Colonic mucosa (tissue), 4 donors: ENCODE measurements around the gene PCDHGA10. TPM values are rescaled to one million over a fixed set of nuclear protein-coding genes. Genes with fewer than 3 reads are reported as not detected.

Experiments
- DNase-seq: peaks from one replicate; pipeline ENCODE4 v3.0.0-alpha.2; 2020
- H3K27ac ChIP-seq: fragments of 200-600 bp; one replicate; pipeline ENCODE4 v1.8.0; 2021
- H3K27me3 ChIP-seq: fragments of 200-600 bp; one replicate; pipeline ENCODE4 v1.8.0; 2021
- H3K36me3 ChIP-seq: fragments of 200-600 bp; one replicate; pipeline ENCODE4 v1.8.0; 2021
- H3K4me1 ChIP-seq: fragments of 200-600 bp; one replicate; pipeline ENCODE4 v1.8.0; 2021; ENCODE audit warnings: mild to moderate bottlenecking
- H3K4me3 ChIP-seq: fragments of 200-600 bp; one replicate; pipeline ENCODE4 v1.8.0; 2021
- H3K9ac ChIP-seq, 2 donors: one replicate each; pipeline ENCODE4 v1.7.0; 2013; ENCODE audit warnings: control low read depth in 2 of 2, low read depth in 2 of 2, low read length in 2 of 2
- H3K9me3 ChIP-seq: fragments of 200-600 bp; one replicate; pipeline ENCODE4 v1.8.0; 2021
- intact Hi-C: fragments of 100-400 bp; cut with DNase I; formaldehyde crosslinking; loops from one replicate; pipeline ENCODE4 v1.14.1; 2022
- total RNA-seq, 2 donors: library from RNA; stranded (reverse); fragmentation: NEBNext Ultra II Directional in 1 of 2; extraction: Animal tissue kit (Norgen Biotek cat#: 25700) in 1 of 2; gene quantifications; one replicate each; pipeline ENCODE4 v1.2.1, GENCODE V29; 2021
- TF ChIP-seq, protein P1 (sequence below): fragments of 200-600 bp; IDR thresholded peaks from one replicate; pipeline ENCODE4 v1.8.0; 2022; ENCODE audit warnings: antibody characterized with exemption, mild to moderate bottlenecking
- donor health status: healthy.
- donor health status: DM: no; HTN: no; CAD: no.
- donor health status: DM: no; HTN: no; CAD: no.

PCDHGA10 gene
- total RNA-seq = 1 to 10 TPM; 2.7 to 4.7 TPM

DNA sequence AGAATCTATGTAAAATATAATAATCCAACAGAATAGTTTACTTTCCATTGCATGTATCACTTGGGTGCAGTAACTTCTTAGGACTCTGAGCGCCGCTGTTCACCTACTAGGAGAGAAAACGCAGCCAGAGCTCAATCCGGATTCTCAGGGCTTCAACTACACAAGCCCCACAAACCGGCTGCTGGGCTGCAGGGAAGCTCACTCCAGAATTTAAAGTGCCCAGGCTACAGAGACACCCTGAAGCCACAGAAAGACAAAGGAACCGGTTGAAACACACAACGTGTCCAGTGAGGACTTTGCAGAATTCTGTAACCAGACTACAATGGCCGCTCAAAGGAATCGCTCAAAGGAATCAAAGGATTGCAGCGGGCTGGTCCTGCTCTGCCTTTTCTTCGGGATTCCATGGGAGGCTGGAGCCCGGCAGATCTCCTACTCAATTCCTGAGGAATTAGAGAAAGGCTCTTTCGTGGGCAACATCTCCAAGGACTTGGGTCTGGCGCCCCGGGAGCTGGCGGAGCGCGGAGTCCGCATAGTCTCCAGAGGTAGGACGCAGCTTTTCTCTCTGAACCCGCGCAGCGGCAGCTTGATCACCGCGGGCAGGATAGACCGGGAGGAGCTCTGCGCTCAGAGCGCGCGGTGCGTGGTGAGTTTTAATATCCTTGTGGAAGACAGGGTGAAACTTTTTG is at the start of gene PCDHGA10:
TSS of gene PCDHGA10 (plus strand) at position 134 of the 686 bp plus-strand sequence. CDS start at position 323, 189 bp downstream.
- TF ChIP-seq, protein P1, sequence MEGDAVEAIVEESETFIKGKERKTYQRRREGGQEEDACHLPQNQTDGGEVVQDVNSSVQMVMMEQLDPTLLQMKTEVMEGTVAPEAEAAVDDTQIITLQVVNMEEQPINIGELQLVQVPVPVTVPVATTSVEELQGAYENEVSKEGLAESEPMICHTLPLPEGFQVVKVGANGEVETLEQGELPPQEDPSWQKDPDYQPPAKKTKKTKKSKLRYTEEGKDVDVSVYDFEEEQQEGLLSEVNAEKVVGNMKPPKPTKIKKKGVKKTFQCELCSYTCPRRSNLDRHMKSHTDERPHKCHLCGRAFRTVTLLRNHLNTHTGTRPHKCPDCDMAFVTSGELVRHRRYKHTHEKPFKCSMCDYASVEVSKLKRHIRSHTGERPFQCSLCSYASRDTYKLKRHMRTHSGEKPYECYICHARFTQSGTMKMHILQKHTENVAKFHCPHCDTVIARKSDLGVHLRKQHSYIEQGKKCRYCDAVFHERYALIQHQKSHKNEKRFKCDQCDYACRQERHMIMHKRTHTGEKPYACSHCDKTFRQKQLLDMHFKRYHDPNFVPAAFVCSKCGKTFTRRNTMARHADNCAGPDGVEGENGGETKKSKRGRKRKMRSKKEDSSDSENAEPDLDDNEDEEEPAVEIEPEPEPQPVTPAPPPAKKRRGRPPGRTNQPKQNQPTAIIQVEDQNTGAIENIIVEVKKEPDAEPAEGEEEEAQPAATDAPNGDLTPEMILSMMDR = peak; percentile 26
- Histone ChIP-seq H3K9me3 (peaks cover 9% of the 10 kb centered on the region), H3K4me1 (no peaks in the 10 kb centered on the region), H3K27me3 (no peaks in the 10 kb centered on the region), H3K27ac (no peak within 1 kb of the TSS), H3K9ac (peak within 1 kb of the TSS in 1 of 2 donors; percentile 26), H3K4me3 (peak within 1 kb of the TSS; percentile 28), H3K36me3 (no peaks in the 10 kb centered on the region)
- intact Hi-C loops = loop anchor here (10.0 kb wide), 2 partner anchors 112 to 152 kb away; no protein-coding TSS in a partner anchor
- peak; percentile 67 for DNase-seq

DNA sequence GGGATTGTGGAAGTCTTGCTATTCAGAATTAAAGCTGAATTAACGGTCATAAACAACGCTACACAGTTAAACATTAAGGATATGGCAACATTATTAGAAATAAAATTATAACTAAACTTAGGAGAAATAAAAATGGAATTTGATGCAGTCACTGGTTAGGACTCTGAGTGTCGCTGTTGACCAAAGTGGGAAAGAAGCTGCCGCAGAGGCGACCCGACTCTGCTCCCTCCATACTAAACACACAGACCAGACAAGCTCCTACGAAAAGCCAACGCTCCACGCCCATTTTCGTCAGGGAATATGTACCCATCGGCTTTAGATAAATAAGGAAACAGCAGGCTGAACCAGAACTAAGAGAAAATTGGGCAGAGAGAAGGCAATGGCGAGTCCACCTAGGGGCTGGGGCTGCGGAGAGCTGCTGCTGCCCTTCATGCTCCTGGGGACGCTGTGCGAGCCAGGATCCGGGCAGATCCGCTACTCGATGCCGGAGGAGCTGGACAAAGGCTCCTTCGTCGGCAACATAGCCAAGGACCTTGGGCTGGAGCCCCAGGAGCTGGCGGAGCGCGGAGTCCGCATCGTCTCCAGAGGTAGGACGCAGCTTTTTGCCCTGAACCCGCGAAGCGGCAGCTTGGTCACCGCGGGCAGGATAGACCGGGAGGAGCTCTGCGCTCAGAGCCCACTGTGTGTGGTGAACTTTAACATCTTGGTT is 48.7 kb upstream of the PCDHGA10 start, which contains the start of gene PCDHGA5:
TSS of gene PCDHGA5 (plus strand) at position 211 of the 709 bp plus-strand sequence. CDS start at position 380, 169 bp downstream.
- Histone ChIP-seq H3K9me3 (no peaks in the 10 kb centered on the region), H3K9ac (no peak within 1 kb of the TSS), H3K27me3 (no peaks in the 10 kb centered on the region), H3K27ac (no peak within 1 kb of the TSS), H3K36me3 (no peaks in the 10 kb centered on the region), H3K4me3 (no peak within 1 kb of the TSS), H3K4me1 (no peaks in the 10 kb centered on the region)
- intact Hi-C loops = no loop called here
- no peak for DNase-seq
- TF ChIP-seq, protein P1 = no peak

DNA sequence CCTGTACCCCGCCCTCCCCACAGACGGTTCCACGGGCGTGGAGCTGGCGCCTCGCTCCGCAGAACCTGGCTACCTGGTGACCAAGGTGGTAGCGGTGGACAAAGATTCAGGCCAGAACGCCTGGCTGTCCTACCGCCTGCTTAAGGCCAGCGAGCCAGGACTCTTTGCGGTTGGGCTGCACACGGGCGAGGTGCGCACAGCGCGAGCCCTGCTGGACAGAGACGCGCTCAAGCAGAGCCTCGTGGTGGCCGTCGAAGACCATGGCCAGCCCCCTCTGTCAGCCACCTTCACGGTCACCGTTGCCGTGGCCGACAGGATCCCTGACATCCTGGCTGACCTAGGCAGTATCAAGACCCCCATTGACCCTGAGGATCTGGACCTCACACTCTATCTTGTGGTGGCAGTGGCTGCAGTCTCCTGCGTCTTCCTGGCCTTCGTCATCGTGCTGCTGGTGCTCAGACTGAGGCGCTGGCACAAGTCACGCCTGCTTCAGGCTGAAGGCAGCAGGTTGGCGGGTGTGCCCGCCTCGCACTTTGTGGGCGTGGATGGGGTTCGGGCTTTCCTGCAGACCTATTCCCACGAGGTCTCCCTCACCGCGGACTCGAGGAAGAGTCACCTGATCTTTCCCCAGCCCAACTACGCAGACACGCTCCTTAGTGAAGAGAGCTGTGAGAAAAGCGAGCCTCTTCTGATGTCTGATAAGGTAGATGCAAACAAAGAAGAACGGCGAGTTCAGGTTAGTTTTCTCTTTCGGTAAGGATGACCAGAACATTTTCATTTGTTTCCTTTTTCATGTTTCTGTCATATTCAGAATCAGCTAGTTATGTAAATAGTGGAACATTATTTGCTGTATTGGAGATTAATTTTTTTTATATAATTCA is 46.5 kb upstream of the PCDHGA10 start:
- H3K27me3 ChIP-seq = no peaks in the 10 kb centered on the region
- no peak for DNase-seq
- intact Hi-C loops = no loop called here
- TF ChIP-seq, protein P1 = no peak
- H3K4me1 ChIP-seq = no peaks in the 10 kb centered on the region
- no peak overlapping the region for H3K27ac ChIP-seq
- no peaks in the 10 kb centered on the region for H3K36me3 ChIP-seq
- no peak overlapping the region for H3K4me3 ChIP-seq
- no peaks in the 10 kb centered on the region for H3K9me3 ChIP-seq
- H3K9ac ChIP-seq = no peak overlapping the region

DNA sequence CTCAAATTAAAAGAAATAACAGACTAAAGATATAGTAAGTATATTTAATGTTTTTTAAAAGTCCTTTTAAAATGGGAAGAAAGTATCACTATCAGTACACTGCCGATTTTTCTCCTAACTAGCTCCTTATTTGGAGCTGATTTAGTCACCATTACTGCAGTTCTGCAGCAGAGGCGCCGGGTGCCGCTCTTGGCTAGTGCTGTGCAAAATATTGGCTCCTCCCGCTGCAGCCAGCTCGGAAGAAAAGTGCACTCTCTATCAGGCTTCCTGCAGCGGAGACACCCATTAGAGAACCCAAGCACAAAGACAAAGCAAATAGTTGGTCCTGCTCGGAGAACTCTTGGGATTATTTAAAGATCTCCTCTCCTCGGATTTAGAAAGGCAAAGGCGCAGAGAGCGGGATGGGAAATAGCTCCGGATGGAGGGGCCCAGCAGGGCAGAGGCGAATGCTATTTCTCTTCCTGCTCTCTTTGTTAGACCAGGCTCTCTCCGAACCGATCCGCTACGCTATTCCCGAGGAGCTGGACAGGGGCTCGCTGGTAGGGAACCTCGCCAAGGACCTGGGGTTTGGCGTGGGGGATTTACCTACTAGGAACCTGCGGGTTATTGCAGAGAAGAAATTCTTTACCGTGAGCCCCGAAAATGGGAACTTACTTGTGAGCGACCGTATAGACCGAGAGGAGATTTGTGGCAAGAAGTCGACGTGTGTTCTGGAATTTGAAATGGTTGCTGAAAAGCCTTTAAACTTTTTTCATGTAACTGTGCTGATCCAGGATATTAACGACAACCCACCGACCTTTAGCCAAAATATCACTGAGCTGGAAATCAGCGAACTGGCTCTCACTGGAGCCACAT is 42.6 kb upstream of the PCDHGA10 start, which contains the start of gene PCDHGB3:
TSS of gene PCDHGB3 (plus strand) at position 249 of the 855 bp plus-strand sequence. CDS start at position 402, 153 bp downstream.
- H3K27ac ChIP-seq = no peak within 1 kb of the TSS
- intact Hi-C loops = no loop called here
- peaks cover 13% of the 10 kb centered on the region for H3K9me3 ChIP-seq
- TF ChIP-seq, protein P1 = no peak
- H3K9ac ChIP-seq = no peak within 1 kb of the TSS
- H3K4me1 ChIP-seq = no peaks in the 10 kb centered on the region
- H3K27me3 ChIP-seq = no peaks in the 10 kb centered on the region
- no peak within 1 kb of the TSS for H3K4me3 ChIP-seq
- no peaks in the 10 kb centered on the region for H3K36me3 ChIP-seq
- DNase-seq = no peak
